Prostate gland (tissue), 2 donors: ENCODE measurements around the gene TLCD3B. TPM values are rescaled to one million over a fixed set of nuclear protein-coding genes. Genes with fewer than 3 reads are reported as not detected.

Experiments
- DNase-seq: peaks from one replicate; pipeline ENCODE4 v3.0.0-alpha.2; 2019; ENCODE audit warnings: low spot score
- H3K27ac ChIP-seq, 2 donors: fragments of 200-600 bp; sonication (generic); 2 replicates each; pipeline ENCODE4 v1.5.1; 2017 to 2019
- H3K27me3 ChIP-seq: fragments of 200-600 bp; sonication (generic); replicated peaks from 2 replicates; pipeline ENCODE4 v1.5.1; 2019; ENCODE audit not compliant: insufficient read depth
- H3K36me3 ChIP-seq, 2 donors: fragments of 200-600 bp; sonication (generic); 1 replicate in 1 of 2; 2 replicates in 1 of 2; pipeline versions ENCODE4 v1.5.1 to v1.8.1; 2017 to 2019
- H3K4me1 ChIP-seq: fragments of 200-600 bp; sonication (generic); replicated peaks from 2 replicates; pipeline ENCODE4 v1.5.1; 2019
- H3K4me3 ChIP-seq, 2 donors: fragments of 200-600 bp; sonication (generic); 2 replicates each; pipeline ENCODE4 v1.5.1; 2017 to 2019
- H3K9me3 ChIP-seq: fragments of 200-600 bp; sonication (generic); 2 replicates; pipeline ENCODE4 v1.5.1; 2017
- CTCF ChIP-seq, 4 experiments: fragments of 200-600 bp in 2 of 4; fragments of 450-650 bp in 2 of 4; sonication (generic) in 2 of 4; IDR thresholded peaks; 1 replicate in 3 of 4; 2 replicates in 1 of 4; pipeline ENCODE4 v1.5.1; 2016 to 2019; ENCODE audit warnings: antibody characterized with exemption in 4 of 4, mild to moderate bottlenecking in 2 of 4, moderate library complexity in 2 of 4
- POLR2A ChIP-seq: fragments of 450-650 bp; IDR thresholded peaks from one replicate; pipeline ENCODE4 v1.6.1; 2016; ENCODE audit warnings: antibody characterized with exemption, mild to moderate bottlenecking
- POLR2AphosphoS5 ChIP-seq: sonication (generic); formaldehyde crosslinking; IDR thresholded peaks from one replicate; pipeline ENCODE4 v1.6.1; 2017; ENCODE audit warnings: antibody characterized with exemption
- WGBS: methylation state at CpG from one replicate; pipeline ENCODE4 v1.1.5; 2018; 5-methylcytosine and 5-hydroxymethylcytosine counted together
- intact Hi-C: fragments of 100-400 bp; cut with DNase I; formaldehyde crosslinking; loops from one replicate; pipeline ENCODE4 v1.14.2; 2022
- total RNA-seq, 2 donors: library from RNA; depleted of rRNA; stranded (reverse); fragments of >200 nt; gene quantifications; one replicate each; pipeline ENCODE4 v1.1.0, GENCODE V29; 2016

The TLCD3B gene
- total RNA-seq, 2 donors from 2014 or later: 0.46 to 17.2 TPM

- DNase-seq: no peak
- Histone ChIP-seq H3K4me1 (no peaks in the 10 kb centered on the region), H3K36me3 (peaks cover 34 to 39% of the 10 kb centered on the region in 2 donors), H3K27me3 (no peaks in the 10 kb centered on the region), H3K27ac (no peak overlapping the region), H3K4me3 (no peak overlapping the region), H3K9me3 (no peaks in the 10 kb centered on the region)
- WGBS: 89% methylated on average over 17 of the region's 17 CpGs
- intact Hi-C loops: no loop called here
- TF ChIP-seq POLR2A (no peak), POLR2AphosphoS5 (no peak), CTCF (IDR thresholded peaks at IDR 0.05) (no peak)
These were observed 42.6 kb downstream of the TLCD3B start for GRCh38 chr16:29988346-29989075.

- H3K27ac ChIP-seq: no peak overlapping the region
- H3K9me3 ChIP-seq: no peaks in the 10 kb centered on the region
- H3K4me1 ChIP-seq: no peaks in the 10 kb centered on the region
- H3K4me3 ChIP-seq: no peak overlapping the region
- no peak for DNase-seq
- H3K36me3 ChIP-seq: peaks cover 43 to 48% of the 10 kb centered on the region in 2 donors
- WGBS: 93% methylated on average over 26 of the region's 35 CpGs
- H3K27me3 ChIP-seq: no peaks in the 10 kb centered on the region
- intact Hi-C loops: no loop called here
- TF ChIP-seq CTCF (IDR thresholded peaks at IDR 0.05): no peak
- TF ChIP-seq POLR2AphosphoS5: no peak
- no peak for TF ChIP-seq POLR2A
These were observed 43.5 kb downstream of the TLCD3B start for GRCh38 chr16:29987371-29988085.

GRCh38 chr16:29986931-29987330, 44.1 kb downstream of the TLCD3B start:
- Histone ChIP-seq H3K9me3 (no peaks in the 10 kb centered on the region), H3K27me3 (no peaks in the 10 kb centered on the region), H3K36me3 (peaks cover 43 to 53% of the 10 kb centered on the region in 2 donors), H3K4me1 (no peaks in the 10 kb centered on the region), H3K27ac (no peak overlapping the region), H3K4me3 (no peak overlapping the region)
- TF ChIP-seq POLR2AphosphoS5: no peak
- TF ChIP-seq POLR2A: no peak
- TF ChIP-seq CTCF (IDR thresholded peaks at IDR 0.05): no peak
- WGBS: 93% methylated on average over 4 of the region's 5 CpGs
- DNase-seq: no peak
- intact Hi-C loops: no loop called here

- no peak overlapping the region for H3K27ac ChIP-seq
- H3K4me1 ChIP-seq: no peaks in the 10 kb centered on the region
- H3K27me3 ChIP-seq: no peaks in the 10 kb centered on the region
- intact Hi-C loops: no loop called here
- H3K4me3 ChIP-seq: no peak overlapping the region
- no peaks in the 10 kb centered on the region for H3K9me3 ChIP-seq
- DNase-seq: no peak
- TF ChIP-seq POLR2A (no peak), CTCF (IDR thresholded peaks at IDR 0.05) (no peak), POLR2AphosphoS5 (no peak)
- peaks cover 43 to 53% of the 10 kb centered on the region in 2 donors for H3K36me3 ChIP-seq
- whole genome bisulfite sequencing: 91% methylated on average over 20 of the region's 20 CpGs
These were observed 44.8 kb downstream of the TLCD3B start for GRCh38 chr16:29986231-29986630.
